Measurements from ENCODE around the gene TMEM269. TPM values are rescaled to one million over a fixed set of nuclear protein-coding genes. Genes with fewer than 3 reads are reported as not detected.

The TMEM269 gene
- total RNA-seq, 1 donor from 2014 or later, result not detected

DNA sequence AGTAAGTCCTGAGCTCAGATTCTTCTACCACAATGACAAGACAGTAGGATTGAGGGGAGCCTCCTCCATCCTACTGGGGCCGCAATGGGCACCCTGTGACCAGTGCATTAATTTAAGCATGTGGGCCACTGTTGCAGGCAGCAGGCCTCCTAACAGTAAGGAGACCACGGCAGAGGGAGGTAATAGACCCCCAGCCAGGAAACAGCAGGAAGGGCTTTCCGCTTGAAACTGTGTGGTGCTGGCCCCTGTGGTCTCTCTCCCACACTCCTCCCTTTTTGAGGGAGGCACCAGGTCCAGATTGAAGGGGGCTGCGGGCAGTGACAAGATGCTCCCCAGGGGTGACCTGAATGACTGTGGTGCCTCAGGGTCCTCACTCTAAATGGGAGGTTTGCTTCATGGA lies 43.1 kb upstream of the TMEM269 start:
- Histone ChIP-seq H3K36me3 (peaks cover 12% of the 10 kb centered on the region), H3K4me3 (no peak overlapping the region), H3K9me3 (replicated peaks) (no peaks in the 10 kb centered on the region), H3K27ac (replicated peaks) (no peak overlapping the region), H3K4me1 (no peaks in the 10 kb centered on the region), H3K27me3 (ENCODE audit: low read depth) (no peaks in the 10 kb centered on the region)
- TF ChIP-seq, protein P1, sequence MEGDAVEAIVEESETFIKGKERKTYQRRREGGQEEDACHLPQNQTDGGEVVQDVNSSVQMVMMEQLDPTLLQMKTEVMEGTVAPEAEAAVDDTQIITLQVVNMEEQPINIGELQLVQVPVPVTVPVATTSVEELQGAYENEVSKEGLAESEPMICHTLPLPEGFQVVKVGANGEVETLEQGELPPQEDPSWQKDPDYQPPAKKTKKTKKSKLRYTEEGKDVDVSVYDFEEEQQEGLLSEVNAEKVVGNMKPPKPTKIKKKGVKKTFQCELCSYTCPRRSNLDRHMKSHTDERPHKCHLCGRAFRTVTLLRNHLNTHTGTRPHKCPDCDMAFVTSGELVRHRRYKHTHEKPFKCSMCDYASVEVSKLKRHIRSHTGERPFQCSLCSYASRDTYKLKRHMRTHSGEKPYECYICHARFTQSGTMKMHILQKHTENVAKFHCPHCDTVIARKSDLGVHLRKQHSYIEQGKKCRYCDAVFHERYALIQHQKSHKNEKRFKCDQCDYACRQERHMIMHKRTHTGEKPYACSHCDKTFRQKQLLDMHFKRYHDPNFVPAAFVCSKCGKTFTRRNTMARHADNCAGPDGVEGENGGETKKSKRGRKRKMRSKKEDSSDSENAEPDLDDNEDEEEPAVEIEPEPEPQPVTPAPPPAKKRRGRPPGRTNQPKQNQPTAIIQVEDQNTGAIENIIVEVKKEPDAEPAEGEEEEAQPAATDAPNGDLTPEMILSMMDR (IDR thresholded peaks at IDR 0.05; ENCODE audit: borderline replicate concordance), result no peak
- DNase-seq, result no peak
- intact Hi-C loops (cut with micrococcal nuclease), result no loop called here

- intact Hi-C loops (cut with micrococcal nuclease), result no loop called here
- no peak for DNase-seq
- H3K27ac ChIP-seq (replicated peaks), result no peak overlapping the region
- TF ChIP-seq, protein P1 (IDR thresholded peaks at IDR 0.05; ENCODE audit: borderline replicate concordance), result no peak
- H3K27me3 ChIP-seq (ENCODE audit: low read depth), result no peaks in the 10 kb centered on the region
- H3K4me3 ChIP-seq, result no peak overlapping the region
- no peaks in the 10 kb centered on the region for H3K4me1 ChIP-seq
- no peaks in the 10 kb centered on the region for H3K9me3 ChIP-seq (replicated peaks)
- H3K36me3 ChIP-seq, result peaks cover 15% of the 10 kb centered on the region
Observed at GRCh38 chr1:42742141-42742540, 42.6 kb upstream of the TMEM269 start.

DNA sequence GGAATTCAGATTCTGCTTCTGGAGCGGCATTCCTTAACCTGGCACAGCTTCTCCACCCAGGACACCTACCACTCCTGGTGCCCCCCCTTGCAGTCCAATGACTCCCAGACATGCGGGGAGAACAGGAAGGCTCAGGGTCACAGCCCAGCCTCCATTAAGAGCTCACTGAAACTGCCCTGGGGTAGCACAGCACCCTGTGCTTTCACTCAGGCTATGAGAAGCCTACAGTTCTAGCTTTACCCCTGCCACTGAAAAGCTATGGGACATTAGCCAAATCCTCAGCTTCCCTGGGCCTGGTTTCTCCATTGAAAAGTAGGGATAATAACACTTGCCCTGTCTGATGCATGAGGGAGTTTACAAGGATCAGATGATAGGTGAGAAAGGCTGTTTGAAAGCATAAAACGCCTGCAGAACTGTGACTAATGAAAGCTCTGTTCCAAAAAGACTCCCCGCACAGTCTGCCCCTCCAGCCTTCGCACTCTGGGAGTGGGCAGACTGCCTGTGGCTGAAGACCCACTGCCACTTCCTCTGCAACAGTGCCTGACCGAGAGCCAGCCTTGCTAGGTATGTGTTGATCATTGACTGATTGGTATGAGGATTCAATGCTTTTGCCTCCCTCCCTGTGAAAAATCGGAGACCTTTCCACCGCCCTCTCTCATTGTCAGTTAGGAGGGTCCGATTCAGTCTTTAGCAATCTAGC lies 42.0 kb upstream of the TMEM269 start:
- no peak for DNase-seq

GRCh38 chr1:42743317-42744147 lies 41.3 kb upstream of the TMEM269 start:
- no peaks in the 10 kb centered on the region for H3K27me3 ChIP-seq (ENCODE audit: low read depth)
- H3K4me3 ChIP-seq, result no peak overlapping the region
- intact Hi-C loops (cut with micrococcal nuclease), result no loop called here
- TF ChIP-seq, protein P1 (IDR thresholded peaks at IDR 0.05; ENCODE audit: borderline replicate concordance), result no peak
- H3K27ac ChIP-seq (replicated peaks), result no peak overlapping the region
- DNase-seq, result no peak
- H3K36me3 ChIP-seq, result peaks cover 25% of the 10 kb centered on the region
- no peaks in the 10 kb centered on the region for H3K4me1 ChIP-seq
- no peaks in the 10 kb centered on the region for H3K9me3 ChIP-seq (replicated peaks)

More for the DNA sequence above, 42.0 kb upstream of the TMEM269 start:
- TF ChIP-seq, protein P1 (IDR thresholded peaks at IDR 0.05; ENCODE audit: borderline replicate concordance), result no peak
- intact Hi-C loops (cut with micrococcal nuclease), result no loop called here
- no peak overlapping the region for H3K27ac ChIP-seq (replicated peaks)
- H3K27me3 ChIP-seq (ENCODE audit: low read depth), result no peaks in the 10 kb centered on the region
- no peaks in the 10 kb centered on the region for H3K9me3 ChIP-seq (replicated peaks)
- H3K36me3 ChIP-seq, result peaks cover 17% of the 10 kb centered on the region
- H3K4me1 ChIP-seq, result no peaks in the 10 kb centered on the region
- H3K4me3 ChIP-seq, result no peak overlapping the region

- no peak for DNase-seq
- Histone ChIP-seq H3K9me3 (replicated peaks) (no peaks in the 10 kb centered on the region), H3K27ac (replicated peaks) (no peak overlapping the region), H3K4me1 (no peaks in the 10 kb centered on the region), H3K36me3 (peaks cover 30% of the 10 kb centered on the region), H3K27me3 (ENCODE audit: low read depth) (no peaks in the 10 kb centered on the region), H3K4me3 (no peak overlapping the region)
- intact Hi-C loops (cut with micrococcal nuclease), result no loop called here
- TF ChIP-seq, protein P1 (IDR thresholded peaks at IDR 0.05; ENCODE audit: borderline replicate concordance), result no peak
Observed at GRCh38 chr1:42744148-42744413, 40.7 kb upstream of the TMEM269 start.
